PC-9 (cell line): ENCODE results near the gene CDKN2D. TPM values are rescaled to one million over a fixed set of nuclear protein-coding genes. Genes with fewer than 3 reads are reported as not detected.

Experiments used
- BruUV-seq: library from RNA; stranded (reverse); fragments of 400-500 nt; replicated peaks from 2 replicates; lab custom pipeline; 2021; lab: Mats Ljungman, UMichigan
- CTCF ChIA-PET: fragments of 300-600 bp; sonication (Branson Sonifier 250); formaldehyde crosslinking; loops from one replicate; lab custom pipeline; 2022; ENCODE audit warnings: antibody characterized with exemption; lab: Charles Lee
- POLR2A ChIA-PET: fragments of 300-600 bp; sonication (Branson Sonifier 250); formaldehyde crosslinking; loops from one replicate; lab custom pipeline; 2022; ENCODE audit warnings: antibody characterized with exemption; ENCODE audit not compliant: unreplicated experiment; lab: Charles Lee
- DNase-seq, 2 experiments: peaks; one replicate each; pipeline versions ENCODE4 v3.0.0 to v3.0.0-alpha.2; 2015 to 2022; ENCODE audit warnings: mixed read lengths in 1 of 2
- H2AFZ ChIP-seq: fragments of 200-600 bp; sonication (generic); 2 replicates; pipeline ENCODE4 v1.8.1; 2017; ENCODE audit warnings: antibody characterized with exemption
- H3F3A ChIP-seq: fragments of 200-600 bp; sonication (generic); 2 replicates; pipeline ENCODE4 v1.8.1; 2017; ENCODE audit warnings: antibody characterized with exemption, mild to moderate bottlenecking, low read depth; ENCODE audit not compliant: insufficient read depth
- H3K27ac ChIP-seq: fragments of 200-600 bp; sonication (generic); 2 replicates; pipeline ENCODE4 v1.6.1; 2016; ENCODE audit warnings: mixed run types
- H3K27me3 ChIP-seq: fragments of 200-600 bp; sonication (generic); 2 replicates; pipeline ENCODE4 v1.6.1; 2016; ENCODE audit warnings: low read depth, mixed run types; ENCODE audit not compliant: insufficient read depth
- H3K36me3 ChIP-seq: fragments of 200-600 bp; sonication (generic); 2 replicates; pipeline ENCODE4 v1.6.1; 2016; ENCODE audit warnings: low read depth, mixed run types
- H3K4me1 ChIP-seq: fragments of 200-600 bp; sonication (generic); replicated peaks from 2 replicates; pipeline ENCODE4 v1.6.1; 2016; ENCODE audit warnings: mixed run types; ENCODE audit not compliant: insufficient read depth
- H3K4me2 ChIP-seq: fragments of 200-600 bp; sonication (generic); 2 replicates; pipeline ENCODE4 v1.6.1; 2017; ENCODE audit warnings: mixed run types
- H3K4me3 ChIP-seq: fragments of 200-600 bp; sonication (generic); 2 replicates; pipeline ENCODE4 v1.6.1; 2016; ENCODE audit warnings: mixed run types
- H3K79me2 ChIP-seq: fragments of 200-600 bp; sonication (generic); 2 replicates; pipeline ENCODE4 v1.6.1; 2017; ENCODE audit warnings: low read depth, mixed run types
- H3K9me2 ChIP-seq: fragments of 200-600 bp; sonication (generic); 2 replicates; pipeline ENCODE4 v1.8.1; 2017; ENCODE audit warnings: mild to moderate bottlenecking; ENCODE audit not compliant: insufficient read depth
- H3K9me3 ChIP-seq: fragments of 200-600 bp; sonication (generic); 2 replicates; pipeline ENCODE4 v1.8.1; 2016; ENCODE audit warnings: low read depth; ENCODE audit not compliant: insufficient read depth
- H4K20me1 ChIP-seq: fragments of 200-600 bp; sonication (generic); 2 replicates; pipeline ENCODE4 v1.8.1; 2017; ENCODE audit not compliant: insufficient read depth
- EZH2 ChIP-seq: fragments of 200-600 bp; sonication (generic); IDR thresholded peaks from 2 replicates; pipeline ENCODE4 v1.8.0; 2017; ENCODE audit warnings: antibody characterized with exemption, low read depth
- intact Hi-C: fragments of 100-400 bp; cut with micrococcal nuclease; formaldehyde crosslinking; loops from one replicate; pipeline ENCODE4 v1.10.0; 2022; ENCODE audit not compliant: unreplicated experiment
- total RNA-seq: library from RNA; stranded (reverse); gene quantifications from 2 replicates; pipeline ENCODE4 v1.2.3, GENCODE V29; 2021
- TF ChIP-seq, protein P1 (sequence below): fragments of 200-600 bp; sonication (generic); conservative IDR thresholded peaks from 2 replicates; pipeline ENCODE4 v1.6.1; 2017; ENCODE audit warnings: mixed run types, antibody characterized with exemption, mild to moderate bottlenecking, moderate library complexity

CDKN2D gene
- total RNA-seq, 1 experiment from 2014 or later = 8.3 TPM

DNA sequence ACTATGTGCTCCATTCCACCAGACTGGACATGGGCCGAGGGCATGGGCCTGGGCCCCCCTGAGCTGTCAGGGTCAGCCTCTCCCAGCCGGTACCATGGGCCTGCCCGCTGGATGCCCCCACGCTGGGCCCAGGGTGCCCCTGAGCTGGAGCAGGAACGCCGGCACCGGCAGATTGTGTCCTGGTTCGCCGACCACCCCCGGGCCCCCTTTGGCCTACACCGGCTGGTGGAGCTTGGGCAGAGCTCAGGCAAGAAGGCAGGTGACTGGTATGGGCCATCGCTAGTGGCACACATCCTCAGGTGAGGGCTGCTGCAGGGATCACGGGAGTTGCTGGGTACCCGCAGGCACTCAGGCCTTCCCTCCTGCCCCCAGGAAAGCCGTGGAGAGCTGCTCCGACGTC lies 22.0 kb downstream of the CDKN2D start:
- no peaks in the 10 kb centered on the region for H3K27me3 ChIP-seq
- no peaks in the 10 kb centered on the region for H3K9me2 ChIP-seq
- H3F3A ChIP-seq = peaks cover 13% of the 10 kb centered on the region; the same call in 1 of the 2 replicates
- no peak for DNase-seq
- H2AFZ ChIP-seq = no peak overlapping the region
- no peak overlapping the region for H3K4me3 ChIP-seq
- 0 out of 2 replicates have a peak, but pooled peaks cover 8% of the 10 kb centered on the region for H3K36me3 ChIP-seq
- H3K4me1 ChIP-seq = peaks cover 6% of the 10 kb centered on the region; the same call in 1 of the 2 replicates
- POLR2A ChIA-PET = no interaction called here
- peaks cover 10% of the 10 kb centered on the region for H3K79me2 ChIP-seq
- no TSS peak for BruUV-seq
- intact Hi-C loops = no loop called here
- TF ChIP-seq EZH2 = no peak
- TF ChIP-seq, protein P1, sequence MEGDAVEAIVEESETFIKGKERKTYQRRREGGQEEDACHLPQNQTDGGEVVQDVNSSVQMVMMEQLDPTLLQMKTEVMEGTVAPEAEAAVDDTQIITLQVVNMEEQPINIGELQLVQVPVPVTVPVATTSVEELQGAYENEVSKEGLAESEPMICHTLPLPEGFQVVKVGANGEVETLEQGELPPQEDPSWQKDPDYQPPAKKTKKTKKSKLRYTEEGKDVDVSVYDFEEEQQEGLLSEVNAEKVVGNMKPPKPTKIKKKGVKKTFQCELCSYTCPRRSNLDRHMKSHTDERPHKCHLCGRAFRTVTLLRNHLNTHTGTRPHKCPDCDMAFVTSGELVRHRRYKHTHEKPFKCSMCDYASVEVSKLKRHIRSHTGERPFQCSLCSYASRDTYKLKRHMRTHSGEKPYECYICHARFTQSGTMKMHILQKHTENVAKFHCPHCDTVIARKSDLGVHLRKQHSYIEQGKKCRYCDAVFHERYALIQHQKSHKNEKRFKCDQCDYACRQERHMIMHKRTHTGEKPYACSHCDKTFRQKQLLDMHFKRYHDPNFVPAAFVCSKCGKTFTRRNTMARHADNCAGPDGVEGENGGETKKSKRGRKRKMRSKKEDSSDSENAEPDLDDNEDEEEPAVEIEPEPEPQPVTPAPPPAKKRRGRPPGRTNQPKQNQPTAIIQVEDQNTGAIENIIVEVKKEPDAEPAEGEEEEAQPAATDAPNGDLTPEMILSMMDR = no peak
- H3K27ac ChIP-seq = no peak overlapping the region
- H3K9me3 ChIP-seq = no peaks in the 10 kb centered on the region
- CTCF ChIA-PET = no interaction called here
- H4K20me1 ChIP-seq = no peaks in the 10 kb centered on the region
- no peak overlapping the region for H3K4me2 ChIP-seq

DNA sequence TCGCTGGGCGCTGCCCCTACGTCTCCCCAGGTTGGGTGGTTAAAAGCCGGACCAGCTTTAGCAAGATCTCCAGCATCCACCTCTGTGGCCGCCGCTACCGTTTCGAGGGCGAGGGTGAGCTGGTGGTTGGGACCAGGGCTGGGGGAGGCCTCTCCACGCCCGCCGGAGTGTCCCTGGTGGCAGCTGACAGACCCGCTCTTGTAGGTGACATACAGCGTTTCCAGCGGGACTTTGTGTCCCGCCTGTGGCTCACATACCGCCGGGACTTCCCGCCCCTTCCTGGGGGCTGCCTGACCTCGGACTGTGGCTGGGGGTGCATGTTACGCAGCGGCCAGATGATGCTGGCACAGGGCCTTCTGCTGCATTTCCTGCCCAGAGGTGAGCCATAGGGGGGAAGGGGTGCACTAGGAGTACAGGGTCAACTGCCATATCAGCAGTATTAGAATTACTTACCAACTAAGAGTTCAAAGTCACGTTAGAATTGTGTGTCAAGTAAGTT lies 24.0 kb downstream of the CDKN2D start:
- TSS peak; percentile 52 for BruUV-seq
- no peaks in the 10 kb centered on the region for H3K27me3 ChIP-seq
- H3K9me2 ChIP-seq = no peaks in the 10 kb centered on the region
- no peak for DNase-seq
- H2AFZ ChIP-seq = no peak overlapping the region
- ChIA-PET CTCF (no interaction called here), POLR2A (no interaction called here)
- intact Hi-C loops = loop anchor here (5.0 kb wide), 1 partner anchor 43 kb away; the partner anchor contains the start of gene KEAP1
- peaks cover 6% of the 10 kb centered on the region; the same call in 1 of the 2 replicates for H3K4me1 ChIP-seq
- H3K9me3 ChIP-seq = no peaks in the 10 kb centered on the region
- H3K27ac ChIP-seq = no peak overlapping the region
- peak overlapping the region; percentile 76 for H3K4me2 ChIP-seq
- H3F3A ChIP-seq = no peaks in the 10 kb centered on the region; the same call in 1 of the 2 replicates
- H3K4me3 ChIP-seq = peak overlapping the region; percentile 82; the same call in 1 of the 2 replicates
- no peaks in the 10 kb centered on the region for H4K20me1 ChIP-seq
- 0 out of 2 replicates have a peak, but pooled peaks cover 8% of the 10 kb centered on the region for H3K36me3 ChIP-seq
- TF ChIP-seq, protein P1 = no peak
- no peak for TF ChIP-seq EZH2
- peaks cover 10% of the 10 kb centered on the region for H3K79me2 ChIP-seq

DNA sequence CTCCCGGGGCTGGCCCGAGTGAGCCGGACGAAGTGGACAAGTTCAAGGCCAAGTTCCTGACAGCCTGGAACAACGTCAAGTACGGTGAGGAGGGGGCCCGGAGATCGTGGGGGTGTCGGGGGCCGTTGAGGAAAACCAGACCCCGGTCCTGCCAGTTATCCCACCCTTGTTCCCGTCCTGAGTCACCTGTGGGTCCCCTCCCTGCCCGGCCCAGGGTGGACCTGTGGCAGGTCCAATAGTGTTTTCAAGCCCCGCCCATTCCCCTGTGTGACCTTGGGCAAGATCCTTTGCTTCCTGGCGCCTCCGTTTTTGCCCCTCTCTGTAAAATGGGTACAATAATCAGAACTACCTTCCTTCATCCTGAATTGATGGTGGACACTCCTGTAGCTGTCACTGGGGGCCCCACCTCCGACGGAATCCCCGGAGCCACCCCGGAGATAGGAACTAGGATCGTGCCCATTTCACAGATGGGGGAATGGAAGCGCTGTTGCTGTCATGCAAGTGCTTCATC lies 24.5 kb downstream of the CDKN2D start:
- H3K9me2 ChIP-seq = no peaks in the 10 kb centered on the region
- H3K9me3 ChIP-seq = no peaks in the 10 kb centered on the region
- no peaks in the 10 kb centered on the region for H4K20me1 ChIP-seq
- TF ChIP-seq EZH2 = no peak
- peak overlapping the region; percentile 82 for H3K4me3 ChIP-seq
- no TSS peak for BruUV-seq
- 0 out of 2 replicates have a peak, but pooled peaks cover 6% of the 10 kb centered on the region for H3K36me3 ChIP-seq
- H3K4me2 ChIP-seq = peak overlapping the region; percentile 76
- peak in 1 of 2 experiments; percentile 22 for DNase-seq
- no peak overlapping the region for H3K27ac ChIP-seq
- H3K4me1 ChIP-seq = peaks cover 6% of the 10 kb centered on the region; the same call in 1 of the 2 replicates
- CTCF ChIA-PET = no interaction called here
- no peaks in the 10 kb centered on the region; the same call in 1 of the 2 replicates for H3F3A ChIP-seq
- peaks cover 10% of the 10 kb centered on the region for H3K79me2 ChIP-seq
- H3K27me3 ChIP-seq = no peaks in the 10 kb centered on the region
- intact Hi-C loops = loop anchor here (5.0 kb wide), 1 partner anchor 42 kb away; the partner anchor contains the start of gene KEAP1
- POLR2A ChIA-PET = no interaction called here
- peak overlapping the region; percentile 78 for H2AFZ ChIP-seq
